MM.1S (cell line): ENCODE measurements around the gene ALDH16A1.
A peak's percentile ranks its signal among the peaks of the same experiment; 100 is the strongest.

Experiments used
- DNase-seq: peaks from one replicate; pipeline ENCODE4 v3.0.0-alpha.2; 2015
- H2AFZ ChIP-seq: fragments of 300-600 bp; sonication (generic); 2 replicates; pipeline ENCODE4 v1.6.0; 2016; ENCODE audit warnings: antibody characterized with exemption, low read length
- H3F3A ChIP-seq: fragments of 300-600 bp; sonication (generic); 2 replicates; pipeline ENCODE4 v1.6.1; 2016; ENCODE audit warnings: mild to moderate bottlenecking, antibody characterized with exemption, low read length, moderate library complexity, mixed read lengths; ENCODE audit not compliant: insufficient read depth
- H3K27ac ChIP-seq: fragments of 300-600 bp; sonication (generic); 2 replicates; pipeline ENCODE4 v1.5.1; 2016; ENCODE audit warnings: mild to moderate bottlenecking, low read length
- H3K27me3 ChIP-seq: fragments of 300-600 bp; sonication (generic); replicated peaks from 2 replicates; pipeline ENCODE4 v1.6.0; 2016; ENCODE audit warnings: low read length; ENCODE audit not compliant: insufficient read depth
- H3K36me3 ChIP-seq: fragments of 300-600 bp; sonication (generic); replicated peaks from 2 replicates; pipeline ENCODE4 v1.6.1; 2016; ENCODE audit warnings: mild to moderate bottlenecking, low read length, mixed read lengths; ENCODE audit not compliant: insufficient read depth
- H3K4me1 ChIP-seq: fragments of 300-600 bp; sonication (generic); 2 replicates; pipeline ENCODE4 v1.6.1; 2016; ENCODE audit warnings: low read length, mixed read lengths
- H3K4me2 ChIP-seq: fragments of 300-600 bp; sonication (generic); 2 replicates; pipeline ENCODE4 v1.6.0; 2016; ENCODE audit warnings: low read depth, low read length
- H3K4me3 ChIP-seq: fragments of 300-600 bp; sonication (generic); 2 replicates; pipeline ENCODE4 v1.5.1; 2016; ENCODE audit warnings: low read length, mixed read lengths
- H3K79me2 ChIP-seq: fragments of 300-600 bp; sonication (generic); 2 replicates; pipeline ENCODE4 v1.6.1; 2016; ENCODE audit warnings: mixed run types, low read length, mixed read lengths
- H3K9ac ChIP-seq: fragments of 300-600 bp; sonication (generic); 2 replicates; pipeline ENCODE4 v1.6.1; 2016; ENCODE audit warnings: low read length, mixed read lengths
- H3K9me2 ChIP-seq: fragments of 300-600 bp; sonication (generic); replicated peaks from 2 replicates; pipeline ENCODE4 v1.6.1; 2016; ENCODE audit warnings: mild to moderate bottlenecking, low read length, mixed read lengths; ENCODE audit not compliant: insufficient read depth
- H3K9me3 ChIP-seq: fragments of 300-600 bp; sonication (generic); replicated peaks from 2 replicates; pipeline ENCODE4 v1.6.1; 2016; ENCODE audit warnings: mild to moderate bottlenecking, low read length, mixed read lengths; ENCODE audit not compliant: insufficient read depth
- H4K20me1 ChIP-seq: fragments of 300-600 bp; sonication (generic); 2 replicates; pipeline ENCODE4 v1.6.1; 2016; ENCODE audit warnings: mild to moderate bottlenecking, low read length, moderate library complexity, mixed read lengths; ENCODE audit not compliant: insufficient read depth
- CTCF ChIP-seq: fragments of 300-600 bp; sonication (generic); IDR thresholded peaks from 2 replicates; pipeline ENCODE4 v1.5.1; 2016; ENCODE audit warnings: antibody characterized with exemption, low read length, mixed read lengths
- EZH2 ChIP-seq: fragments of 300-600 bp; sonication (generic); optimal IDR thresholded peaks from 2 replicates; pipeline ENCODE3; 2017; ENCODE audit warnings: low read depth, mild to moderate bottlenecking, antibody characterized with exemption, low read length, mixed read lengths
- EZH2phosphoT487 ChIP-seq: fragments of 300-600 bp; sonication (generic); IDR thresholded peaks from 2 replicates; pipeline ENCODE4 v1.6.1; 2018; ENCODE audit warnings: antibody characterized with exemption, low read length

ALDH16A1 gene

DNA sequence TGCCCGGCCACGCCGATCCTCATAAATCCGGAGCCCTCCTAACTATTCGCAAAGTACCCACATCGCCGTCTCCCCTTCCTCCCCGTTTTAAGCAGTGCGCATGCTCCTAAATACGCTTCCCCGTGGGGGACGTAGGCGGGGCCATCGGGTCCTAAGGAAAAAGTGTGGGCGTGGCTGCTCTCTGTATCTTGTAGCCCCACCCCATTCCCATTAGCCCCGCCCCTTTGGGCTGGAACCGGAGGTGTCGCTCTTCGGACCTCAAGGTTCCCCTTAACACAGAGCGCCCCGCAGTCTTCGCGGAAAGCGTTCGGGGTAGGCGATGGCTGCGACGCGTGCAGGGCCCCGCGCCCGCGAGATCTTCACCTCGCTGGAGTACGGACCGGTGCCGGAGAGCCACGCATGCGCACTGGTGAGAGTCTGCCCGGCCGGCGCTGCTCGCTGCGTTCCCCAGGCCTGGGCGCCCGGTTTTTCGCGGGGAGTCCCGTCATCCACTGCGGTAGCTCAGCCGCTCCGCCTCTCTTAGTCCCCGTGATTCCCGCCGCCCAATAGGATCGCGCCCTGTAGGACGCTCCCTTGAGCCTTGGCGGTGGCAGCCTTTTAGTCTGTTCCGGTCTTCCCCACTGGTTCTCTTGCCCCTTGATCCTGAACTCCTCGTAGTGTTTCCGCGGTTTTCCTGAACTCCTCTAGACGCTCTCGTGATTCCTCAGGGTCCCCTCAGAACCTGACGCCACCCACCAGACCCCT is at the start of gene ALDH16A1:
TSS of gene ALDH16A1 (plus strand) at position 213 of the 744 bp plus-strand sequence. CDS start at position 320, 107 bp downstream.
- Histone ChIP-seq H3K79me2 (peaks cover 37% of the 10 kb centered on the region), H3K27ac (peak within 1 kb of the TSS; percentile 75), H3K4me3 (peak within 1 kb of the TSS; percentile 70), H3K9me3 (no peaks in the 10 kb centered on the region), H3K9me2 (no peaks in the 10 kb centered on the region), H3K4me1 (peaks cover 17% of the 10 kb centered on the region), H2AFZ (peak within 1 kb of the TSS; percentile 55), H3K36me3 (no peaks in the 10 kb centered on the region), H3K4me2 (peak within 1 kb of the TSS; percentile 59), H4K20me1 (no peaks in the 10 kb centered on the region), H3F3A (peaks cover 16% of the 10 kb centered on the region), H3K27me3 (no peaks in the 10 kb centered on the region), H3K9ac (peak within 1 kb of the TSS; percentile 87)
- peak; percentile 98 for DNase-seq
- TF ChIP-seq CTCF (no peak), EZH2phosphoT487 (no peak), EZH2 (no peak)

- Histone ChIP-seq H3K4me1 (no peaks in the 10 kb centered on the region), H2AFZ (no peak overlapping the region)
- no peak for DNase-seq
These were observed 49.4 kb upstream of the ALDH16A1 start for GRCh38 chr19:49403404-49404187.

DNA sequence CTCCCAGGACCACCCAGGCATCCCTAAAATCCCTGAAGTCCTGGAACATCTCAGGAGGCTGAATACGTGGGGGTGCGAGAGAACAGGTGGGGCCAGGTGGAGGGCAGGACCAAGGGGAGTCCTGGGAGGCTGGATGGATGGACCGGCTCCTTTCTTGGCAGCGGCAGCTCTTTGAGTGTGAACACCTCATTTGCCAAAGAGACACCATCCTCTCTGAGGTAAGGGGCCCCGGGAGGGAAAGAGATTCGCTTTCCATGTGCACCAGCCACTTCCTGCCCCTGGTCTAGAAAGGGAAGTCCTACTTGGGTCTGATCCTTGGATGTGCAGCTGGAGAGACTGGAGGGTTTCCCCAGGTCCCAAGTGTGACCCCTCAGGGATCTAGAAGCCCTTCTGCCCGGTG is 45.9 kb upstream of the ALDH16A1 start:
- H3K79me2 ChIP-seq, result no peaks in the 10 kb centered on the region
- no peak overlapping the region for H2AFZ ChIP-seq
- no peaks in the 10 kb centered on the region for H3K9me2 ChIP-seq
- no peak overlapping the region for H3K27ac ChIP-seq
- no peaks in the 10 kb centered on the region for H3K9me3 ChIP-seq
- TF ChIP-seq EZH2 (no peak), EZH2phosphoT487 (no peak), CTCF (no peak)
- no peak for DNase-seq
- peaks cover 8% of the 10 kb centered on the region for H3K4me1 ChIP-seq
- no peaks in the 10 kb centered on the region for H3K36me3 ChIP-seq
- H3K27me3 ChIP-seq, result peaks cover 13% of the 10 kb centered on the region
- no peak overlapping the region for H3K4me2 ChIP-seq
- no peaks in the 10 kb centered on the region for H4K20me1 ChIP-seq
- H3K4me3 ChIP-seq, result no peak overlapping the region
- H3F3A ChIP-seq, result no peaks in the 10 kb centered on the region
- no peak overlapping the region for H3K9ac ChIP-seq

More at GRCh38 chr19:49403404-49404187, 49.4 kb upstream of the ALDH16A1 start:
- H3K36me3 ChIP-seq, result no peaks in the 10 kb centered on the region
- no peaks in the 10 kb centered on the region for H4K20me1 ChIP-seq
- no peak overlapping the region for H3K4me2 ChIP-seq
- H3K9me2 ChIP-seq, result no peaks in the 10 kb centered on the region
- H3K27me3 ChIP-seq, result peaks cover 20% of the 10 kb centered on the region
- no peaks in the 10 kb centered on the region for H3K9me3 ChIP-seq
- H3K9ac ChIP-seq, result no peak overlapping the region
- TF ChIP-seq EZH2 (no peak), EZH2phosphoT487 (no peak), CTCF (no peak)
- H3F3A ChIP-seq, result no peaks in the 10 kb centered on the region
- H3K4me3 ChIP-seq, result no peak overlapping the region
- no peaks in the 10 kb centered on the region for H3K79me2 ChIP-seq
- H3K27ac ChIP-seq, result no peak overlapping the region
